ENCODE measurements around the gene SHC3. TPM values are rescaled to one million over a fixed set of nuclear protein-coding genes. Genes with fewer than 3 reads are reported as not detected.

Gene SHC3
- total RNA-seq, 4 donors from 2014 or later: 2.2 to 4.0 (median 3.1) TPM

DNA sequence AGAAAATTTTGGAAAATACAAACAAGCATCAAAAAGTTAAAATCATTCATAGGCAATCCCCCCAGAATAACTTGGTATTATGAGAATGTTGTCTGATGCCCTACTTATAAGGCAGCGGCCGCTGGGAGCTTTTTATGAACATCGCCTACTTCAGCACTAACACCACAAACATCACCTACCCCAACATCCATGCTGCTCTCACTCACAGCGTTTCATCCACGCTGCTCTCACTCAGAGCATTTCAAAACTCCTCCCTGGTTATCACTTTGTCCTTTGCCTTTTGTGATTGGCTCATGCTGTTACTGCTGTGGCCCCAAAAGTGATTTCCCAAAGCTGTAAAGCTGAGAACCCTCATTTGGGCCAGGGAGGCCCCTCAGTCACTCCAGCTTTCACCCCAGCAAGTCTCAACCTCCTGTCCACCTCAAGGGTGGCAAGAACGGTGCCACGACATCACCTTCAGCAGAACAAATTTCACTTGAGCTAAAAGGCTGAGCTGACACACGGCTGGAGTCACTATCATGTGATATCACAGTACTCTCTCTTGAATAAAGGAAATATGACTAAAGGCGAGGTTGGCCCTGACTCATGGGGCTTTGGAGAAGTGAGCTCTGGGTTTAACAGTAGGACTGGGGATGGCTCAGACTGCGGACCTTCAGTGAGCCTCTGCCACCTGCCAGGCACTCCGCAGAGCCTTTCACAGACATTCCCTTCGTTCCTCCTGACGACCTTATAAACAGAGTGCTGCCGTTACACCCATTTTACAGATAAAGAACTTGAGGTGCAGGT is 25.2 kb downstream of the SHC3 start:
- no peak overlapping the region for H3K4me3 ChIP-seq
- no peak overlapping the region for H3K27ac ChIP-seq (replicated peaks in 1 of 4)
- H3K9me3 ChIP-seq: peaks cover 0 to 3% (median 0%) of the 10 kb centered on the region in 4 donors
- WGBS: 73% methylated on average over 14 of the region's 14 CpGs
- H3K27me3 ChIP-seq: no peaks in the 10 kb centered on the region
- TF ChIP-seq POLR2A (IDR thresholded peaks at IDR 0.05; ENCODE audit: low read depth) (no peak), POLR2AphosphoS5 (IDR thresholded peaks at IDR 0.05) (no peak), EP300 (IDR thresholded peaks at IDR 0.05) (no peak)
- TF ChIP-seq, protein P1, sequence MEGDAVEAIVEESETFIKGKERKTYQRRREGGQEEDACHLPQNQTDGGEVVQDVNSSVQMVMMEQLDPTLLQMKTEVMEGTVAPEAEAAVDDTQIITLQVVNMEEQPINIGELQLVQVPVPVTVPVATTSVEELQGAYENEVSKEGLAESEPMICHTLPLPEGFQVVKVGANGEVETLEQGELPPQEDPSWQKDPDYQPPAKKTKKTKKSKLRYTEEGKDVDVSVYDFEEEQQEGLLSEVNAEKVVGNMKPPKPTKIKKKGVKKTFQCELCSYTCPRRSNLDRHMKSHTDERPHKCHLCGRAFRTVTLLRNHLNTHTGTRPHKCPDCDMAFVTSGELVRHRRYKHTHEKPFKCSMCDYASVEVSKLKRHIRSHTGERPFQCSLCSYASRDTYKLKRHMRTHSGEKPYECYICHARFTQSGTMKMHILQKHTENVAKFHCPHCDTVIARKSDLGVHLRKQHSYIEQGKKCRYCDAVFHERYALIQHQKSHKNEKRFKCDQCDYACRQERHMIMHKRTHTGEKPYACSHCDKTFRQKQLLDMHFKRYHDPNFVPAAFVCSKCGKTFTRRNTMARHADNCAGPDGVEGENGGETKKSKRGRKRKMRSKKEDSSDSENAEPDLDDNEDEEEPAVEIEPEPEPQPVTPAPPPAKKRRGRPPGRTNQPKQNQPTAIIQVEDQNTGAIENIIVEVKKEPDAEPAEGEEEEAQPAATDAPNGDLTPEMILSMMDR (IDR thresholded peaks at IDR 0.05): no peak
- no peak for DNase-seq (ENCODE audit: extremely low spot score)
- H3K36me3 ChIP-seq: no peaks in the 10 kb centered on the region
- intact Hi-C loops (cut with DNase I): no loop called here
- H3K4me1 ChIP-seq: no peaks in the 10 kb centered on the region

DNA sequence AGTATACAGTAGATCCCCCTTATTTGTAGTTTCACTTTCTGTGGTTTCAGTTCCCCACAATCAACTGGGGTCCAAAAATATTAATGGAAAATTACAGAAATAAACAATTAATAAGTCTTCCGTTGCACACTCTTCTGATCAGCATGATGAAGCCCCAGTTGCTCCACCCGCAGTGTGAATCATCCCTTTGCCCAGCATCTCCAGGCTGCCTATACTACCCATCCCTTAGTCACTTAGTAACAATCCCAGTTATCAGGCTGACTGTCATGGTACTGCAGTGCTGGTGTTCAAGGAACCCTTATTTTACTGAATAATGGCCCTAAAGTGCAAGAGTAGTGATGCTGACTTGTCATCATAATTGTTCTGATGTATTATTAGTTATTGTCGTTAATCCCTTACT is 28.9 kb downstream of the SHC3 start:
- no peaks in the 10 kb centered on the region for H3K4me1 ChIP-seq
- no peak overlapping the region for H3K4me3 ChIP-seq
- DNase-seq (ENCODE audit: extremely low spot score): no peak
- intact Hi-C loops (cut with DNase I): no loop called here
- H3K27ac ChIP-seq (replicated peaks in 1 of 4): no peak overlapping the region
- H3K9me3 ChIP-seq: peaks cover 0 to 3% (median 0%) of the 10 kb centered on the region in 4 donors
- 91% methylated on average over 3 of the region's 3 CpGs for WGBS
- H3K36me3 ChIP-seq: no peaks in the 10 kb centered on the region
- TF ChIP-seq, protein P1 (IDR thresholded peaks at IDR 0.05): no peak
- no peak for TF ChIP-seq POLR2AphosphoS5 (IDR thresholded peaks at IDR 0.05)
- TF ChIP-seq EP300 (IDR thresholded peaks at IDR 0.05): no peak
- no peak for TF ChIP-seq POLR2A (IDR thresholded peaks at IDR 0.05; ENCODE audit: low read depth)
- H3K27me3 ChIP-seq: no peaks in the 10 kb centered on the region

DNA sequence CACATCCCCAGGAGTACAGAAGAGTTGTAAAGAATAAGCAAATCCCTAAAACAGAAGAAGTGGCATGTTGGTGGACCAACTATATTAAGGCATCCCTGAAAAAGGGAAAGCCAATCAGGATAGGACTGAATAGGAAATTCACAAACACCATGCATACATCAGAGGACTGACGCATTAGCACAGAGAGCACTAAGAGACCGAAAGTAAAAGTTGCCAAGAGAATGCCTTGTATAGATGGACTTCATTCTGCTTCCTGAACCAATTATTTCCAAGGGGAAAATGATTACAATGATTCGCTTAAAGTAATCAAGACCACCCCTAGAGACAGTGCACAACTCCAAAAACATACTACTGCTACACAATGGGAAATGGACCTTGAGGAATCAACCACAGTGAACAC is 33.5 kb downstream of the SHC3 start:
- Histone ChIP-seq H3K27ac (replicated peaks in 1 of 4) (no peak overlapping the region), H3K27me3 (no peaks in the 10 kb centered on the region), H3K4me3 (no peak overlapping the region), H3K9me3 (no peaks in the 10 kb centered on the region), H3K4me1 (no peaks in the 10 kb centered on the region), H3K36me3 (no peaks in the 10 kb centered on the region)
- intact Hi-C loops (cut with DNase I): no loop called here
- no peak for DNase-seq (ENCODE audit: extremely low spot score)
- 84% methylated on average over 3 of the region's 3 CpGs for WGBS
- no peak for TF ChIP-seq POLR2AphosphoS5 (IDR thresholded peaks at IDR 0.05)
- TF ChIP-seq EP300 (IDR thresholded peaks at IDR 0.05): no peak
- TF ChIP-seq POLR2A (IDR thresholded peaks at IDR 0.05; ENCODE audit: low read depth): no peak
- TF ChIP-seq, protein P1 (IDR thresholded peaks at IDR 0.05): no peak

DNA sequence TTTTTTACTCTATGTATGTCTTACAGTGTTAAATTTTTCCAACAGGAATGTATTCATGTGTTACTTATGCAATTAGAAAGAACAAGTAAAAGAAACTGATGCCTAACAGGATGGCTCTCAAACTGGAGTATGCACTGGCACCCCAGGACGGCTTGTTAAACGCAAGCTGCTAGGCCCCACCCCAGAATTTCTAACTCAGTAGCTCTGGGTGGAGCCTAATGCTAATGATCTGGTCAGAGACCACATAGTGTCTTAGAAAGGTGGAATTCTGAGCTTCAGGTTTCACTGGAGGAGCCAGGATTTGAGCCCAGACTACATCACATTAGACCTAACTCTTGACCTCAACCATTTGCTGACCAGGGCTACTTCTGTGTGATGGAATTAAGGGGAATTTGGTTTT is 34.4 kb downstream of the SHC3 start:
- TF ChIP-seq POLR2AphosphoS5 (IDR thresholded peaks at IDR 0.05): no peak
- TF ChIP-seq, protein P1 (IDR thresholded peaks at IDR 0.05): no peak
- no peak for TF ChIP-seq POLR2A (IDR thresholded peaks at IDR 0.05; ENCODE audit: low read depth)
- TF ChIP-seq EP300 (IDR thresholded peaks at IDR 0.05): no peak
- no peak overlapping the region for H3K27ac ChIP-seq (replicated peaks in 1 of 4)
- H3K4me1 ChIP-seq: no peaks in the 10 kb centered on the region
- no peaks in the 10 kb centered on the region for H3K36me3 ChIP-seq
- intact Hi-C loops (cut with DNase I): loop anchor here (5.0 kb wide), 1 partner anchor 33 kb away; the partner anchor contains the start of gene SHC3
- 91% methylated on average over 2 of the region's 2 CpGs for WGBS
- H3K27me3 ChIP-seq: no peaks in the 10 kb centered on the region
- H3K4me3 ChIP-seq: no peak overlapping the region
- DNase-seq (ENCODE audit: extremely low spot score): no peak
- H3K9me3 ChIP-seq: no peaks in the 10 kb centered on the region
